ENCODE results near the gene DENND2D. TPM values are rescaled to one million over a fixed set of nuclear protein-coding genes. Genes with fewer than 3 reads are reported as not detected.
A peak's percentile ranks its signal among the peaks of the same experiment; 100 is the strongest.

Gene DENND2D
- total and polyA plus RNA-seq, 7 donors: 2.3 to 77.0 (median 5.9) TPM

DNA sequence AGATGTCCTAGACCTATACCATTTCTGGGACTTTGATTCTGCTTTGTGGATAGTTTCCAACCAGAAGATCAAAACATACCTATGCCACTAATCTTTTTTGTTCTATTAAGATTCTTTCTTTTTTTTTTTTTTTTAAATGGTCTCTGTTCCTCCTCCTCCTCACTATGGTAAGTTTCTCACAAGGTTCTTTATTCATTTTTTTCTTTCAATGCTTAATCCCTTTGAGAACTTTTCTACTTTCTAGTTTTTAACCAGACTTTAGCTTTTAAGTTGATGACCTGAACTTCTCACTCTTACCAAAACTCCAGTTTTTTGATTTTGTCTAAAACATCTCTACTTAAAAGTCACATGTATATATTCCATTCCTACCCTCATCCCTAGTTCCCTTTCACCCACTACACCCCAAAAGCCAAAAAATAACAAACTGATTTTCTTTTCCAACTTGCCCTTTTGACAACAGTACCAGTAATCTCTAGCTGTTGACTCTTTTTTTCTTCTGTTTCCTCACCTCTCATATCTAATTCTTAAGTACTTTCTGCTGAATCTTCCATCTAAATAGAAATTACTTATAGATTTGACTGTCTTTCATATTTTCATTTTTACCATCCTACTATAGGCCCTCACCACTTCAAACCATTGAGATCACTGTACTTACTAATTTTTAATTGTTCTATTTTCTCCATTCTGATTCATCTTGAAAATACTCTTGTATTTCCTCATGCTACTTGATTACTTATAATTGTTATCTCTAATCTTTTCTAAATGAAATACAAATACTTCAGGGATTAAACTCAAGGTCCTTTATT is 54.3 kb downstream of the DENND2D start:
- no peaks in the 10 kb centered on the region for H3K9me3 ChIP-seq
- H3K27ac ChIP-seq: no peak overlapping the region
- intact Hi-C loops (cut with DNase I): no loop called here
- H3K27me3 ChIP-seq: no peaks in the 10 kb centered on the region
- H3K4me3 ChIP-seq: no peak overlapping the region
- no peak for TF ChIP-seq POLR2AphosphoS5 (IDR thresholded peaks at IDR 0.05)
- TF ChIP-seq, protein P1, sequence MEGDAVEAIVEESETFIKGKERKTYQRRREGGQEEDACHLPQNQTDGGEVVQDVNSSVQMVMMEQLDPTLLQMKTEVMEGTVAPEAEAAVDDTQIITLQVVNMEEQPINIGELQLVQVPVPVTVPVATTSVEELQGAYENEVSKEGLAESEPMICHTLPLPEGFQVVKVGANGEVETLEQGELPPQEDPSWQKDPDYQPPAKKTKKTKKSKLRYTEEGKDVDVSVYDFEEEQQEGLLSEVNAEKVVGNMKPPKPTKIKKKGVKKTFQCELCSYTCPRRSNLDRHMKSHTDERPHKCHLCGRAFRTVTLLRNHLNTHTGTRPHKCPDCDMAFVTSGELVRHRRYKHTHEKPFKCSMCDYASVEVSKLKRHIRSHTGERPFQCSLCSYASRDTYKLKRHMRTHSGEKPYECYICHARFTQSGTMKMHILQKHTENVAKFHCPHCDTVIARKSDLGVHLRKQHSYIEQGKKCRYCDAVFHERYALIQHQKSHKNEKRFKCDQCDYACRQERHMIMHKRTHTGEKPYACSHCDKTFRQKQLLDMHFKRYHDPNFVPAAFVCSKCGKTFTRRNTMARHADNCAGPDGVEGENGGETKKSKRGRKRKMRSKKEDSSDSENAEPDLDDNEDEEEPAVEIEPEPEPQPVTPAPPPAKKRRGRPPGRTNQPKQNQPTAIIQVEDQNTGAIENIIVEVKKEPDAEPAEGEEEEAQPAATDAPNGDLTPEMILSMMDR (IDR thresholded peaks at IDR 0.05): no peak
- peaks cover 7 to 35% (median 11%) of the 10 kb centered on the region in 4 donors for H3K36me3 ChIP-seq
- no peak for DNase-seq
- H3K4me1 ChIP-seq: peaks cover 0 to 23% (median 10%) of the 10 kb centered on the region in 4 donors

DNA sequence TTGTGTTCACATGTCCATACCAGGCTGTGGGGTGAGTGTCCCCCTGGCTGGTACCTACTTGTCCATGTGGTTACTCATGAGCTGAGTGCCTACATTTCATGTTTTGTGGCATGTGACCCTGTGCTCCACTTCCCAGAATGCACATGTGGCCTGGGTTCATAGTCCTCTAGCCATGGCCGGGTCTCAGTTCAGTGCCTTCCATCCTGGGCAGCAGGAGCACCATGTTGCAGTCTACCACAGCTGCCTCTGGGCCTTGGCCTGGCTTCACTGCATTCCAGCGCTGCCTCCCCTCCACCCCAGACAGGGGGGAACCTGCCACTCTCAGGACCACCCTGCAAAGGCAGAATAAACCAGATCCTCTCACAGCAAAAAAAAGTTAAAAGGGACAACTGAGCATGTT is 54.9 kb downstream of the DENND2D start:
- peaks cover 0 to 28% (median 15%) of the 10 kb centered on the region in 4 donors for H3K4me1 ChIP-seq
- intact Hi-C loops (cut with DNase I): no loop called here
- 85 to 89% methylated on average over 2 of the region's 2 CpGs for WGBS, 2 donors

DNA sequence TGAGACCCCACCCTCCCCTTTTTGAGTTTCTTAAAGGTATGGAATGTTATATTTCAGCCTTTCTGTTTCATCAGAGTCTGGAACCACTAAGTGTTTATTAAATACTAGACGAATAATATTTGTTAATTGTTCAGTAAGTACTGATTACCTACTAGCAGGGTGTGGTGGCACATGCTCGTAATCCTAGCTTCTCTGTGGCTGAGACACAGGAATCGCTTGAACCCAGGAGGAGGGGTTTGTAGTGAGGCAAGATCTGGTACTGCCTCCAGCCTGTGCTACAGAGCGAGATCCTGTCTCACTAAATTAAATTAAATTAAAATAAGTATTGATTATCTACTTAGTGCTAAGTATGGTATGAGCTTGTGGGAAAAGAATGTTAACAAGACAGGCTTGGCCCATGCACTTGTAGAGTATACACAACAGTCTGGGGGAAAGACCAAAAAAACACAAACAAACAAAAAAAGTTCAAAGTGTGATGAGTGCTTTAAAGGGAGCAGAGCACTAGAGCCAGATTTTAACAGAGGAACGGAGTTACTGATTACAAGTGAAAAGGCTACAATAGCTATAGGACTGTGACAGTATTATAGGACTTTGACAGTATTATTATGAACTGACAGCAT is 58.0 kb downstream of the DENND2D start:
- H3K27ac ChIP-seq: no peak overlapping the region
- H3K4me1 ChIP-seq: peaks cover 0 to 40% (median 25%) of the 10 kb centered on the region in 4 donors
- H3K9me3 ChIP-seq: no peaks in the 10 kb centered on the region
- no peak for DNase-seq
- 67 to 68% methylated on average over 5 of the region's 5 CpGs for WGBS, 2 donors
- TF ChIP-seq POLR2A (IDR thresholded peaks at IDR 0.05) (no peak), POLR2AphosphoS5 (IDR thresholded peaks at IDR 0.05) (no peak), EP300 (IDR thresholded peaks at IDR 0.05) (no peak)
- TF ChIP-seq, protein P1 (IDR thresholded peaks at IDR 0.05): no peak
- H3K4me3 ChIP-seq: no peak overlapping the region
- peaks cover 0 to under 1% (median 0%) of the 10 kb centered on the region in 4 donors for H3K36me3 ChIP-seq
- intact Hi-C loops (cut with DNase I): loop anchor here (5.0 kb wide), 1 partner anchor 305 kb away; the partner anchor contains the start of genes ATP5PB and WDR77
- no peaks in the 10 kb centered on the region for H3K27me3 ChIP-seq

More for the DNA sequence above, 54.9 kb downstream of the DENND2D start:
- no peak for DNase-seq
- no peaks in the 10 kb centered on the region for H3K27me3 ChIP-seq
- no peak overlapping the region for H3K4me3 ChIP-seq
- no peak overlapping the region for H3K27ac ChIP-seq
- no peak for TF ChIP-seq POLR2AphosphoS5 (IDR thresholded peaks at IDR 0.05)
- no peak for TF ChIP-seq POLR2A (IDR thresholded peaks at IDR 0.05)
- TF ChIP-seq, protein P1 (IDR thresholded peaks at IDR 0.05): no peak
- no peak for TF ChIP-seq EP300 (IDR thresholded peaks at IDR 0.05)
- peaks cover 6 to 29% (median 9%) of the 10 kb centered on the region in 4 donors for H3K36me3 ChIP-seq
- H3K9me3 ChIP-seq: no peaks in the 10 kb centered on the region

DNA sequence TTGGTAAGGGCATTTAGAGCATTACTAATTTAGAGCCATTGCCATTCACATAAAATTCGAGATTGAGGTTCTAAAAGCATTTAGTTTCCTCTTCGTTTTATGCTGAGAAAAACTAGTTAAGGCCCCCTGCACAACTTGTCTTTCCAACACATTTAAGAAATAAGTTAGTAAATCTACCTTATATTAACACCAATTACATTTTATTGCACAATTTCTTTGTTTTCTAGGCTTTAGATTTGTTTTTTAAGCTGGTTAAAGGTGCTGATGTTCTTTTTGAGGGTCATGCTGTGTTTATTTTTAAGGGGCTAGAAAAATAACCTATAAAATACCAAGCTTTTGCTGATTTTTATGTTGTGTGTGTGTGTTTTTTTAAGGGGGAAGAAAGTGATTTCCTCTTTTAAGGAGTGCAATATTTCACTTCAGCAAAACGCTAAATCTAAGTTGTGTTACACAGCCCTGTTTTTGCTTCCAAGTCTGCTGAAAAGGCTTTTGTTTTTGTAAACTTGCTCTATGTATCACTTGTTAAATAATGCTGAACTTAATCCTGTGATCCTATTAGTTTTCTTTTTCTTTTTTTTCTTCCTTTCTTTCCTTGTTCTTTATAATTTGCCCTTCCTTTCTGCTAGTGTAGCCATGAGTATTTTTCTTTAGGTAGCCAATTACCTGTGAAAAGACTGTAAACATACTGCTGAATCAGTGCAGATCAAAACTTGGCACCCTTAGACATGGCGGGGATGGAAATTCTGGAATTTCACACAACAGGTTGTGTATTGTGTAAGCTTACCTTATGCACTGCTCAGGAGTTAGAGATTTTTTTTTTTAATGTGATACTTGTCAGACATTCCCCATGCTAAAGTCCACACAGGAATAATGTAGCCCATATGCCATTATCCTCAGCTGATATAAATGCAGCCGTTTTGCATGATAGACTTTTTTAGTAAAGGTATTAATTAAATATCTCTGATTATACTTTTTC is 58.9 kb downstream of the DENND2D start:
- H3K9me3 ChIP-seq: no peaks in the 10 kb centered on the region
- peaks cover 0 to 40% (median 25%) of the 10 kb centered on the region in 4 donors for H3K4me1 ChIP-seq
- no peak for DNase-seq
- H3K36me3 ChIP-seq: peaks cover 0 to 3% (median 0%) of the 10 kb centered on the region in 4 donors
- H3K27me3 ChIP-seq: no peaks in the 10 kb centered on the region
- H3K4me3 ChIP-seq: peak overlapping the region in 3 of 4 donors; percentile 81 to 94 (median 84)
- intact Hi-C loops (cut with DNase I): loop anchor here (5.0 kb wide), 1 partner anchor 306 kb away; the partner anchor contains the start of genes ATP5PB and WDR77
- WGBS, 2 donors: 37 to 39% methylated on average over 5 of the region's 5 CpGs
- H3K27ac ChIP-seq: peak overlapping the region in 3 of 4 donors; percentile 90 to 98 (median 93)
- TF ChIP-seq, protein P1 (IDR thresholded peaks at IDR 0.05): no peak
- TF ChIP-seq POLR2A (IDR thresholded peaks at IDR 0.05) (no peak), POLR2AphosphoS5 (IDR thresholded peaks at IDR 0.05) (no peak), EP300 (IDR thresholded peaks at IDR 0.05) (no peak)
